Measurements from ENCODE around the gene HERC4. TPM values are rescaled to one million over a fixed set of nuclear protein-coding genes. Genes with fewer than 3 reads are reported as not detected.

The HERC4 gene
- total RNA-seq, 1 experiment from 2014 or later: 39.4 TPM

GRCh38 chr10:68124718-68125117 is 49.6 kb upstream of the HERC4 start (continued):
- TF ChIP-seq PRDM15 (CRISPR knock-in tag; IDR thresholded peaks at IDR 0.05) (no peak), PREB (CRISPR knock-in tag; IDR thresholded peaks at IDR 0.05; ENCODE audit: borderline replicate concordance) (no peak), HMGXB4 (CRISPR knock-in tag; IDR thresholded peaks at IDR 0.05) (no peak), FOXJ3 (CRISPR knock-in tag; IDR thresholded peaks at IDR 0.05; ENCODE audit: borderline replicate concordance) (no peak), SMAD3 (CRISPR knock-in tag; IDR thresholded peaks at IDR 0.05; ENCODE audit: borderline replicate concordance) (no peak)

GRCh38 chr10:68121852-68122251 is 46.8 kb upstream of the HERC4 start:
- Mint-ChIP-seq H3K27ac (no peak overlapping the region), H3K36me3 (no peaks in the 10 kb centered on the region), H3K4me1 (0 out of 2 replicates have a peak, but pooled peaks cover 3% of the 10 kb centered on the region), H3K9me3 (no peaks in the 10 kb centered on the region), H3K4me3 (no peak overlapping the region), H3K27me3 (ENCODE audit: low read depth) (no peaks in the 10 kb centered on the region)
- CTCF ChIA-PET: interaction anchor here (1.2 kb wide), 2 partner anchors 35 to 283 kb away, joined by 3 to 4 read pairs; no protein-coding TSS in a partner anchor
- DNase-seq (ENCODE audit: low spot score) (no peak), ATAC-seq (peak; percentile 52)
- POLR2A ChIA-PET: interaction anchor here (0.5 kb wide), 1 partner anchor 108 kb away, joined by 3 read pairs; no protein-coding TSS in a partner anchor
- TF ChIP-seq SOX15 (CRISPR knock-in tag; IDR thresholded peaks at IDR 0.05) (no peak), FOXP4 (CRISPR knock-in tag; IDR thresholded peaks at IDR 0.05) (no peak), FOXP1 (CRISPR knock-in tag; IDR thresholded peaks at IDR 0.05; ENCODE audit: borderline replicate concordance) (no peak), GTF2I (CRISPR knock-in tag; conservative IDR thresholded peaks at IDR 0.05) (no peak)

GRCh38 chr10:68121020-68121743 is 46.1 kb upstream of the HERC4 start:
- Mint-ChIP-seq H3K4me3 (no peak overlapping the region), H3K9me3 (no peaks in the 10 kb centered on the region), H3K36me3 (no peaks in the 10 kb centered on the region), H3K27ac (no peak overlapping the region), H3K27me3 (ENCODE audit: low read depth) (no peaks in the 10 kb centered on the region), H3K4me1 (0 out of 2 replicates have a peak, but pooled peaks cover 3% of the 10 kb centered on the region)
- no peak for TF ChIP-seq ZNF138 (CRISPR knock-in tag; conservative IDR thresholded peaks at IDR 0.05)
- TF ChIP-seq FOXP4 (CRISPR knock-in tag; IDR thresholded peaks at IDR 0.05): no peak
- no peak for TF ChIP-seq CREB1 (CRISPR knock-in tag; IDR thresholded peaks at IDR 0.05)
- TF ChIP-seq STAT6 (CRISPR knock-in tag; conservative IDR thresholded peaks at IDR 0.05; ENCODE audit: low read depth): no peak
- TF ChIP-seq ZNF219 (CRISPR knock-in tag; IDR thresholded peaks at IDR 0.05; ENCODE audit: borderline replicate concordance): no peak
- TF ChIP-seq CBFB (CRISPR knock-in tag; IDR thresholded peaks at IDR 0.05; ENCODE audit: low read depth): no peak
- no peak for TF ChIP-seq ZNF396 (CRISPR knock-in tag; IDR thresholded peaks at IDR 0.05; ENCODE audit: borderline replicate concordance)
- no peak for TF ChIP-seq USF1 (CRISPR knock-in tag; IDR thresholded peaks at IDR 0.05)
- TF ChIP-seq TP53 (CRISPR knock-in tag; IDR thresholded peaks at IDR 0.05): no peak
- no peak for ATAC-seq
- POLR2A ChIA-PET: no interaction called here
- CTCF ChIA-PET: interaction anchor here (0.6 to 2.4 kb wide), 4 partner anchors 35 to 333 kb away, joined by 3 to 8 read pairs (median 4); no protein-coding TSS in a partner anchor
- DNase-seq (ENCODE audit: low spot score): no peak

Measured in WTC11 (cell line).